DND-41 (cell line): ENCODE data around the gene HBA2.
"Not testable (repeated sequence)": the region's sequence is repeated elsewhere in the genome, so short reads cannot be mapped to it uniquely, and the experiment has no call there.

ENCODE experiments used
- ATAC-seq: fragments of 200-7000 bp; cut with Tn5 transposase; 3 replicates; pipeline ENCODE4 v1.9.1; 2021; ENCODE audit warnings: low read depth; ENCODE audit not compliant: insufficient read depth
- DNase-seq: peaks from one replicate; pipeline ENCODE4 v3.0.0-alpha.2; 2020
- H2AFZ ChIP-seq: 2 replicates; pipeline ENCODE4 v1.6.0; 2012; ENCODE audit warnings: low read depth, low read length
- H3K27ac ChIP-seq: 2 replicates; pipeline ENCODE4 v1.5.1; 2012; ENCODE audit warnings: low read length, inconsistent platforms
- H3K27me3 ChIP-seq: fragments of 200-600 bp; sonication (generic); 2 replicates; pipeline ENCODE4 v1.6.0; 2012; ENCODE audit warnings: low read length, mild to moderate bottlenecking, inconsistent platforms; ENCODE audit not compliant: insufficient read depth, poor library complexity
- H3K36me3 ChIP-seq: 2 replicates; pipeline ENCODE4 v1.5.1; 2012; ENCODE audit warnings: low read length, inconsistent platforms; ENCODE audit not compliant: insufficient read depth
- H3K4me1 ChIP-seq: 2 replicates; pipeline ENCODE4 v1.5.1; 2012; ENCODE audit warnings: mild to moderate bottlenecking, low read length; ENCODE audit not compliant: insufficient read depth
- H3K4me2 ChIP-seq: 2 replicates; pipeline ENCODE4 v1.6.0; 2012; ENCODE audit warnings: mild to moderate bottlenecking, moderate library complexity, low read length, inconsistent platforms; ENCODE audit not compliant: insufficient read depth
- H3K4me3 ChIP-seq, 2 experiments: fragments of 200-600 bp in 1 of 2; shearing (Covaris generic) in 1 of 2; 2 replicates each; pipeline ENCODE4 v1.5.1; 2012 to 2016; ENCODE audit warnings: inconsistent platforms in 2 of 2, low read length in 2 of 2, mild to moderate bottlenecking in 2 of 2, low read depth in 1 of 2, moderate library complexity in 1 of 2
- H3K79me2 ChIP-seq: 2 replicates; pipeline ENCODE4 v1.6.0; 2012; ENCODE audit warnings: low read length, inconsistent platforms; ENCODE audit not compliant: insufficient read depth
- H3K9ac ChIP-seq: 2 replicates; pipeline ENCODE4 v1.6.0; 2012; ENCODE audit warnings: low read depth, mild to moderate bottlenecking, inconsistent platforms, low read length, moderate library complexity
- H3K9me3 ChIP-seq: 2 replicates; pipeline ENCODE4 v1.5.1; 2012; ENCODE audit warnings: low read length, moderate library complexity, mild to moderate bottlenecking, inconsistent platforms; ENCODE audit not compliant: insufficient read depth, severe bottlenecking
- H4K20me1 ChIP-seq: 2 replicates; pipeline ENCODE4 v1.6.0; 2012; ENCODE audit warnings: low read length; ENCODE audit not compliant: insufficient read depth
- CTCF ChIP-seq: IDR thresholded peaks from 2 replicates; pipeline ENCODE4 v1.5.1; 2012; ENCODE audit warnings: borderline replicate concordance, low read length, moderate library complexity, mild to moderate bottlenecking; ENCODE audit not compliant: poor library complexity, severe bottlenecking; ENCODE audit errors: extremely low read depth
- EZH2 ChIP-seq: IDR thresholded peaks from 3 replicates; pipeline ENCODE4 v1.6.1; 2012; ENCODE audit warnings: borderline replicate concordance, low read depth, mild to moderate bottlenecking, moderate library complexity, low read length, inconsistent platforms; ENCODE audit not compliant: severe bottlenecking

Gene HBA2

DNA sequence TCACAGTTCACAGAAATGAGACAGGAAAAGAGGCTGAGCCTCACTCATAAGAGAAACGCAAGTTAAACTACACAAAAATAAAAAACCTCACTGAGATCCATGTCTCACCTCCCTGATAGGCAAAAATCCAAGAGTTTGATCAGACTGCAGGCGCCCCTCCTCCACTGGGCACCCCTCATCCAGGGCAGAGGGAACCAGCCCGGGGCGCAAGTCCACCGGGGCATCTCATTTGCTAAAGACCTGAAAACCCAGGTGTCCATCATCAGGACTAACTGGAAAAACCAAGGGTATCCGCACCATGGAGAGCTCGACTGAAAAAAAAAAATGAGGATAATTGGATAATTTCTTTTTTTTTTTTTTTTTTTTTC lies 17.7 kb upstream of the HBA2 start:
- H3K79me2 ChIP-seq = no peaks in the 10 kb centered on the region
- H3K27ac ChIP-seq = no peak overlapping the region
- no peak overlapping the region for H3K4me2 ChIP-seq
- ATAC-seq = no peak
- H3K36me3 ChIP-seq = no peaks in the 10 kb centered on the region
- H3K4me3 ChIP-seq = no peak overlapping the region
- H2AFZ ChIP-seq = no peak overlapping the region
- no peaks in the 10 kb centered on the region for H3K4me1 ChIP-seq
- H3K9me3 ChIP-seq = no peaks in the 10 kb centered on the region
- DNase-seq = no peak
- no peaks in the 10 kb centered on the region for H3K27me3 ChIP-seq
- no peaks in the 10 kb centered on the region for H4K20me1 ChIP-seq
- no peak overlapping the region for H3K9ac ChIP-seq
- TF ChIP-seq CTCF (no peak), EZH2 (no peak)

DNA sequence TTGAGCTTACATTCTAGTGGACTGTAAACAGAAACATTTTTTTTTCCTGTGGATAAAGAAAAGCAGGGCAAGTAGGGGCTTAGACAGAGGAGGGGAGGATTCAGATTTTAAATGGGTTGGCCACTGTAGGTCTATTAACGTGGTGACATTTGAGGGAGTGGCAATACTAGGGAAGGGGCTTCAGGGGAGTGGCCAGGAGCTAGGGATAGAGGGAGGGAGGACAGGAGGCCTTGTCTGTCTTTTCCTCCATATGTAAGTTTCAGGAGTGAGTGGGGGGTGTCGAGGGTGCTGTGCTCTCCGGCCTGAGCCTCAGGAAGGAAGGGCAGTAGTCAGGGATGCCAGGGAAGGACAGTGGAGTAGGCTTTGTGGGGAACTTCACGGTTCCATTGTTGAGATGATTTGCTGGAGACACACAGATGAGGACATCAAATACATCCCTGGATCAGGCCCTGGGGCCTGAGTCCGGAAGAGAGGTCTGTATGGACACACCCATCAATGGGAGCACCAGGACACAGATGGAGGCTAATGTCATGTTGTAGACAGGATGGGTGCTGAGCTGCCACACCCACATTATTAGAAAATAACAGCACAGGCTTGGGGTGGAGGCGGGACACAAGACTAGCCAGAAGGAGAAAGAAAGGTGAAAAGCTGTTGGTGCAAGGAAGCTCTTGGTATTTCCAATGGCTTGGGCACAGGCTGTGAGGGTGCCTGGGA lies 13.4 kb upstream of the HBA2 start:
- Histone ChIP-seq H3K4me2 (no peak overlapping the region), H4K20me1 (no peaks in the 10 kb centered on the region), H3K27ac (no peak overlapping the region), H3K9me3 (no peaks in the 10 kb centered on the region), H3K27me3 (no peaks in the 10 kb centered on the region), H3K4me1 (no peaks in the 10 kb centered on the region), H3K9ac (no peak overlapping the region), H3K79me2 (no peaks in the 10 kb centered on the region), H2AFZ (no peak overlapping the region), H3K4me3 (no peak overlapping the region), H3K36me3 (no peaks in the 10 kb centered on the region)
- ATAC-seq (no peak), DNase-seq (no peak)
- TF ChIP-seq EZH2 (no peak), CTCF (no peak)

DNA sequence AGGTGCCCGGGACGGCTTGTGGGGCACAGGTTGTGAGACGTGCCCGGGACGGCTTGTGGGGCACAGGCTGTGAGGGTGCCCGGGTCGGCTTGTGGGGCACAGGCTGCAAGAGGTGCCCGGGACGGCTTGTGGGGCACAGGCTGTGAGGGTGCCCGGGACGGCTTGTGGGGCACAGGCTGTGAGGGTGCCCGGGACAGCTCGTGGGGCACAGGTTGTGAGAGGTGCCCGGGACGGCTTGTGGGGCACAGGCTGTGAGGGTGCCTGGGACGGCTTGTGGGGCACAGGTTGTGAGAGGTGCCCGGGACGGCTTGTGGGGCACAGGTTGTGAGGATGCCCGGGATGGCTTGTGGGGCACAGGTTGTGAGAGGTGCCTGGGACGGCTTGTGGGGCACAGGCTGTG lies 12.4 kb upstream of the HBA2 start:
- not testable (repeated sequence) for DNase-seq, H3K4me3 ChIP-seq

DNA sequence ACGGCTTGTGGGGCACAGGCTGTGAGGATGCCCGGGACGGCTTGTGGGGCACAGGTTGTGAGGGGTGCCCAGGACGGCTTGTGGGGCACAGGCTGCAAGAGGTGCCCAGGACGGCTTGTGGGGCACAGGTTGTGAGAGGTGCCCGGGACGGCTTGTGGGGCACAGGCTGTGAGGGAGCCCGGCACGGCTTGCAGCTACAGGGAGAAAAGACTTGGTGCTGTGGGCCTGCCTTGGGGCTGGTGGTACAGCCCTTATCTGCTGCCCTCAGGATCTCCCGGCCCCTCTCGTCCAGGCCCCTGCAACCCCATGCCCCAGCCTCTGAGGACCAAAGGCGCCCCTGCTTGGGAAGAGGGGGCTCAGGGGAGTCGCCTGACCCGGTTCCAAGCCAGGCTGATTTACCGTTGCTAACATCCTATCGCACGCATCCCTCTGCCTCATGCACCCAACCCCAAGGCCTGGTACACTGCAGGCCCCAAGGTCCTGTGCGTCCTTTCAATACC lies 11.9 kb upstream of the HBA2 start:
- H3K4me1 ChIP-seq = no peaks in the 10 kb centered on the region
- H3K27me3 ChIP-seq = no peaks in the 10 kb centered on the region
- H2AFZ ChIP-seq = no peak overlapping the region
- no peak overlapping the region for H3K27ac ChIP-seq
- no peaks in the 10 kb centered on the region for H3K36me3 ChIP-seq
- DNase-seq (no peak), ATAC-seq (no peak)
- H3K9me3 ChIP-seq = no peaks in the 10 kb centered on the region
- no peak for TF ChIP-seq EZH2
- no peak for TF ChIP-seq CTCF
- H3K9ac ChIP-seq = no peak overlapping the region
- no peaks in the 10 kb centered on the region for H4K20me1 ChIP-seq
- no peak overlapping the region for H3K4me2 ChIP-seq
- no peaks in the 10 kb centered on the region for H3K79me2 ChIP-seq
- no peak overlapping the region for H3K4me3 ChIP-seq

More for the DNA sequence above, 12.4 kb upstream of the HBA2 start:
- H3K9ac ChIP-seq, H2AFZ ChIP-seq, H3K9me3 ChIP-seq, H3K27ac ChIP-seq, H3K79me2 ChIP-seq, H3K27me3 ChIP-seq, H3K4me2 ChIP-seq, H3K36me3 ChIP-seq, H4K20me1 ChIP-seq, H3K4me1 ChIP-seq, ATAC-seq: not testable (repeated sequence)
